Adrenal gland (tissue), 5 donors: ENCODE measurements around the gene ZNF319.

Experiments
- CTCF ChIP-seq, 6 experiments: fragments of 450-650 bp in 4 of 6; fragments of 200-600 bp in 2 of 6; sonication (generic) in 1 of 6; IDR thresholded peaks; 1 replicate in 5 of 6; 2 replicates in 1 of 6; pipeline versions ENCODE4 v1.5.1 to v1.8.0; 2016 to 2021; ENCODE audit warnings: antibody characterized with exemption in 6 of 6, mild to moderate bottlenecking in 2 of 6, moderate library complexity in 1 of 6
- POLR2A ChIP-seq, 2 donors: fragments of 450-650 bp; IDR thresholded peaks; one replicate each; pipeline ENCODE4 v1.6.1; 2017; ENCODE audit warnings: antibody characterized with exemption in 2 of 2, mild to moderate bottlenecking in 2 of 2, moderate library complexity in 1 of 2
- donor health status: DM: no; HTN: no; CAD: no.

DNA sequence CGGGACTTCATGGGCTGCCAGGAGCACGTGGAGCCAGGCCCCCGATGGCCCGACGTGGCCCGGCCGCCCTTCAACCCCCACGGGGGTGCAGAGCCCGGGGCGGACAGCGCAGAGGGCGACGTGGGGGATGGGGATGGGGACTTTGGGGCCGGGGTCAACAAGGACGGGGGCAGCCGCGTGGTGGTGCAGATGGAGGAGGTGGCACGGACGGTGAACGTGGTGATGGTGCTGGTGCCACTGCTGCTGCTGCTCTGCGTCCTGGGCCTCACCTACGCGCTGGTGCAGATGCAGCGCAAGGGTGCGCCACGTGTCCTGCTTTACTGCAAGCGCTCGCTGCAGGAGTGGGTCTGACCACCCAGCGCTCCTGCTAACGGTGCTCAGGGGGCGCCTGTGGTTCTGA is 44.6 kb upstream of the ZNF319 start:
- TF ChIP-seq CTCF (IDR thresholded peaks at IDR 0.05) (no peak), POLR2A (IDR thresholded peaks at IDR 0.05) (no peak)
